HCT116 (cell line): ENCODE measurements around the gene PDXK. TPM values are rescaled to one million over a fixed set of nuclear protein-coding genes. Genes with fewer than 3 reads are reported as not detected.

Experiments
- ATAC-seq: fragments of 200-7000 bp; cut with Tn5 transposase; 2 replicates; pipeline ENCODE4 v1.9.1; 2020; ENCODE audit warnings: mild to moderate bottlenecking, moderate library complexity
- BruUV-seq: library from RNA; stranded (reverse); fragments of 400-500 nt; replicated peaks from 2 replicates; lab custom pipeline; 2021; lab: Mats Ljungman, UMichigan
- CTCF ChIA-PET: fragments of 300-600 bp; sonication (Branson Sonifier 250); formaldehyde crosslinking; loops from one replicate; lab custom pipeline; 2021; ENCODE audit warnings: antibody characterized with exemption; lab: Charles Lee
- POLR2A ChIA-PET: fragments of 300-600, 350-600 bp; sonication (Branson Sonifier 250); formaldehyde crosslinking; loops from one replicate; lab custom pipeline; 2021; ENCODE audit warnings: antibody characterized with exemption; lab: Charles Lee
- RAD21 ChIA-PET, 2 experiments: fragments of 300-600 bp; sonication (Branson Sonifier 250); formaldehyde crosslinking; loops; one replicate each; lab custom pipeline; 2023; ENCODE audit warnings: low total read pairs in 2 of 2; ENCODE audit not compliant: uncharacterized antibody in 2 of 2, unreplicated experiment in 2 of 2, low non-redundant PET in 1 of 2; lab: Charles Lee
- DNase-seq: peaks from one replicate; pipeline ENCODE4 v3.0.0-alpha.2; 2010; ENCODE audit warnings: low read depth, low spot score
- H2AFZ ChIP-seq: fragments of 200-600 bp; shearing (Covaris generic), sonication (generic); 2 replicates; pipeline ENCODE4 v1.6.1; 2017; ENCODE audit warnings: low read depth, mixed run types, mixed read lengths, antibody characterized with exemption, low read length; ENCODE audit not compliant: poor library complexity, severe bottlenecking
- H3K27ac ChIP-seq: 2 replicates; pipeline ENCODE4 v1.5.1; 2012; ENCODE audit warnings: low read depth, low read length
- H3K27me3 ChIP-seq: fragments of 200-600 bp; sonication (generic); 2 replicates; pipeline ENCODE4 v1.6.1; 2016; ENCODE audit warnings: mixed run types, low read length, mixed read lengths; ENCODE audit not compliant: insufficient read depth
- H3K36me3 ChIP-seq, 2 experiments: fragments of 200-500 bp in 1 of 2; fragments of 200-600 bp in 1 of 2; sonication (Bioruptor generic) in 1 of 2; sonication (generic) in 1 of 2; 2 replicates each; pipeline versions ENCODE4 v1.5.1 to v1.6.1; 2014 to 2016; ENCODE audit warnings: low read length in 2 of 2, inconsistent platforms in 1 of 2, mixed read lengths in 1 of 2, mixed run types in 1 of 2; ENCODE audit not compliant: insufficient read depth in 2 of 2, control insufficient read depth in 1 of 2
- H3K4me1 ChIP-seq, 2 experiments: fragments of 200-600 bp in 1 of 2; sonication (generic) in 1 of 2; 2 replicates each; pipeline versions ENCODE4 v1.5.1 to v1.6.1; 2012 to 2017; ENCODE audit warnings: low read length in 2 of 2, inconsistent platforms in 1 of 2, mild to moderate bottlenecking in 1 of 2, mixed read lengths in 1 of 2, mixed run types in 1 of 2, moderate library complexity in 1 of 2; ENCODE audit not compliant: insufficient read depth in 2 of 2, control insufficient read depth in 1 of 2
- H3K4me2 ChIP-seq: fragments of 200-600 bp; sonication (generic); 2 replicates; pipeline ENCODE4 v1.6.1; 2017; ENCODE audit warnings: mixed run types, low read length, mixed read lengths
- H3K4me3 ChIP-seq, 2 experiments: fragments of 200-600 bp in 1 of 2; sonication (generic) in 1 of 2; replicated peaks in 1 of 2; 2 replicates each; pipeline ENCODE4 v1.5.1; 2011 to 2016; ENCODE audit warnings: low read length in 2 of 2, control low read depth in 1 of 2, low read depth in 1 of 2, mild to moderate bottlenecking in 1 of 2, mixed read lengths in 1 of 2, mixed run types in 1 of 2
- H3K79me2 ChIP-seq: fragments of 200-600 bp; sonication (generic); 2 replicates; pipeline ENCODE4 v1.6.1; 2017; ENCODE audit warnings: mild to moderate bottlenecking, mixed run types, low read length, moderate library complexity, mixed read lengths; ENCODE audit not compliant: insufficient read depth
- H3K9ac ChIP-seq: fragments of 200-600 bp; sonication (generic); 2 replicates; pipeline ENCODE4 v1.6.1; 2016; ENCODE audit warnings: low read length, mixed read lengths
- H3K9me2 ChIP-seq: fragments of 200-600 bp; sonication (generic), shearing (Covaris generic); 2 replicates; pipeline ENCODE4 v1.6.1; 2017; ENCODE audit warnings: mixed run types, mild to moderate bottlenecking, moderate library complexity; ENCODE audit not compliant: insufficient read depth
- H3K9me3 ChIP-seq, 2 experiments: fragments of 200-500 bp in 1 of 2; fragments of 200-600 bp in 1 of 2; sonication (Bioruptor generic) in 1 of 2; sonication (generic) in 1 of 2; 2 replicates each; pipeline ENCODE4 v1.6.1; 2014 to 2017; ENCODE audit warnings: low read length in 2 of 2, mixed read lengths in 2 of 2, inconsistent platforms in 1 of 2, low read depth in 1 of 2, mild to moderate bottlenecking in 1 of 2, mixed run types in 1 of 2, moderate library complexity in 1 of 2; ENCODE audit not compliant: control insufficient read depth in 1 of 2, insufficient read depth in 1 of 2
- H4K20me1 ChIP-seq: fragments of 200-600 bp; sonication (generic), shearing (Covaris generic); 2 replicates; pipeline ENCODE4 v1.6.1; 2017; ENCODE audit warnings: mixed run types, mild to moderate bottlenecking, moderate library complexity; ENCODE audit not compliant: insufficient read depth
- CEBPB ChIP-seq: IDR thresholded peaks from 2 replicates; pipeline ENCODE4 v1.6.1; 2012; ENCODE audit warnings: low read depth
- CTCF ChIP-seq, 3 experiments: fragments of 200-600 bp in 1 of 3; sonication (generic) in 1 of 3; IDR thresholded peaks in 2 of 3; conservative IDR thresholded peaks in 1 of 3; 2 replicates each; pipeline ENCODE4 v1.5.1; 2012 to 2017; ENCODE audit warnings: low read depth in 2 of 3, low read length in 2 of 3, antibody characterized with exemption in 1 of 3, borderline replicate concordance in 1 of 3, control low read depth in 1 of 3, mild to moderate bottlenecking in 1 of 3, mixed read lengths in 1 of 3, mixed run types in 1 of 3, moderate library complexity in 1 of 3; ENCODE audit not compliant: insufficient read depth in 1 of 3
- EGR1 ChIP-seq: IDR thresholded peaks from 2 replicates; pipeline ENCODE4 v1.6.1; 2012; ENCODE audit warnings: low read depth
- ELF1 ChIP-seq: IDR thresholded peaks from 2 replicates; pipeline ENCODE4 v1.6.1; 2012; ENCODE audit warnings: low read depth, borderline replicate concordance
- EZH2phosphoT487 ChIP-seq: fragments of 200-600 bp; IDR thresholded peaks from 2 replicates; pipeline ENCODE4 v1.6.1; 2018; ENCODE audit warnings: antibody characterized with exemption, borderline replicate concordance
- FOSL1 ChIP-seq: IDR thresholded peaks from 2 replicates; pipeline ENCODE4 v1.6.1; 2012; ENCODE audit warnings: low read depth
- POLR2A ChIP-seq: IDR thresholded peaks from 2 replicates; pipeline ENCODE4 v1.7.0; 2011; ENCODE audit warnings: borderline replicate concordance; ENCODE audit not compliant: insufficient read depth, insufficient read length; ENCODE audit errors: extremely low read depth
- POLR2AphosphoS5 ChIP-seq: IDR thresholded peaks from 2 replicates; pipeline ENCODE4 v1.6.1; 2011; ENCODE audit warnings: mild to moderate bottlenecking, low read depth, low read length, moderate library complexity
- REST ChIP-seq: IDR thresholded peaks from 2 replicates; pipeline ENCODE4 v1.6.1; 2012; ENCODE audit warnings: low read depth
- SRF ChIP-seq: IDR thresholded peaks from 2 replicates; pipeline ENCODE4 v1.6.1; 2012; ENCODE audit warnings: low read depth
- TCF7L2 ChIP-seq: IDR thresholded peaks from 2 replicates; pipeline ENCODE4 v1.7.0; 2011; ENCODE audit warnings: borderline replicate concordance, inconsistent platforms; ENCODE audit not compliant: insufficient read depth, insufficient read length; ENCODE audit errors: extremely low read depth
- YY1 ChIP-seq: IDR thresholded peaks from 2 replicates; pipeline ENCODE4 v1.6.1; 2011; ENCODE audit warnings: low read length, low read depth, moderate library complexity, mild to moderate bottlenecking; ENCODE audit not compliant: insufficient replicate concordance; ENCODE audit errors: extremely low read depth
- ZBTB33 ChIP-seq: IDR thresholded peaks from 2 replicates; pipeline ENCODE4 v1.6.1; 2011; ENCODE audit warnings: mild to moderate bottlenecking, low read length, moderate library complexity; ENCODE audit not compliant: insufficient replicate concordance; ENCODE audit errors: extremely low read depth
- ZNF274 ChIP-seq: fragments of 200-500 bp; sonication (Bioruptor generic); IDR thresholded peaks from 2 replicates; pipeline ENCODE4 v1.6.1; 2014; ENCODE audit warnings: mild to moderate bottlenecking, low read depth, low read length, inconsistent platforms
- intact Hi-C: fragments of 100-400 bp; cut with micrococcal nuclease; formaldehyde crosslinking; loops from 2 replicates; pipeline ENCODE4 v1.10.0; 2022
- total RNA-seq: library from RNA; stranded (reverse); gene quantifications from one replicate; pipeline ENCODE4 v1.2.1, GENCODE V29; 2021; ENCODE audit not compliant: unreplicated experiment

PDXK gene
- total RNA-seq, 1 experiment from 2014 or later, result 127 TPM

GRCh38 chr21:43694437-43695079 lies 24.4 kb upstream of the PDXK start:
- no peaks in the 10 kb centered on the region for H4K20me1 ChIP-seq
- RAD21 ChIA-PET, result no interaction called here
- no peak overlapping the region for H3K9ac ChIP-seq
- ATAC-seq (no peak), DNase-seq (no peak)
- H3K36me3 ChIP-seq, result peaks cover 33 to 49% of the 10 kb centered on the region in 2 experiments; a peak in 3 of 4 replicates
- H2AFZ ChIP-seq, result no peak overlapping the region
- H3K9me3 ChIP-seq, result no peaks in the 10 kb centered on the region
- intact Hi-C loops, result no loop called here
- BruUV-seq, result no TSS peak
- no peak overlapping the region for H3K27ac ChIP-seq
- H3K4me1 ChIP-seq, result no peaks in the 10 kb centered on the region
- POLR2A ChIA-PET, result no interaction called here
- no peaks in the 10 kb centered on the region for H3K79me2 ChIP-seq
- no peak overlapping the region for H3K4me3 ChIP-seq
- no peaks in the 10 kb centered on the region for H3K9me2 ChIP-seq
- CTCF ChIA-PET, result no interaction called here
- no peaks in the 10 kb centered on the region for H3K27me3 ChIP-seq
- TF ChIP-seq EZH2phosphoT487 (no peak), CTCF (IDR thresholded peaks at IDR 0.05 in 2 of 3, conservative IDR thresholded peaks at IDR 0.05 in 1 of 3; ENCODE audit: borderline replicate concordance in 1 of 3, insufficient read depth in 1 of 3, low read depth in 2 of 3, low read length in 2 of 3) (no peak), POLR2AphosphoS5 (no peak), EGR1 (no peak), REST (no peak), CEBPB (no peak), ZBTB33 (no peak), FOSL1 (no peak), TCF7L2 (no peak), ZNF274 (no peak), ELF1 (no peak), POLR2A (no peak), YY1 (no peak), SRF (no peak)
- TF ChIP-seq, all 23 proteins: peak for 0
- no peak overlapping the region for H3K4me2 ChIP-seq
